ENCODE measurements around the gene GRK3.
"Not testable (repeated sequence)": the region's sequence is repeated elsewhere in the genome, so short reads cannot be mapped to it uniquely, and the experiment has no call there.

Gene GRK3

GRCh38 chr22:25702040-25702439 lies 137.6 kb downstream of the GRK3 start:
- Histone ChIP-seq H3K27ac (ENCODE audit: low read depth, low read length) (no peak overlapping the region), H3K36me3 (ENCODE audit: control insufficient read depth in 1 of 2, insufficient read depth in 2 of 2, low read length in 2 of 2) (no peaks in the 10 kb centered on the region), H3K4me1 (ENCODE audit: control insufficient read depth in 1 of 2, insufficient read depth in 2 of 2, low read length in 2 of 2) (no peaks in the 10 kb centered on the region), H3K9ac (ENCODE audit: low read depth in 1 of 2, low read length in 2 of 2) (no peak overlapping the region), H3K27me3 (ENCODE audit: control insufficient read depth in 1 of 2, insufficient read depth in 2 of 2, low read length in 2 of 2) (no peaks in the 10 kb centered on the region), H3K9me3 (ENCODE audit: control insufficient read depth in 1 of 2, low read length in 2 of 2) (no peaks in the 10 kb centered on the region), H3K4me3 (ENCODE audit: low read depth in 1 of 2, low read length in 2 of 2) (no peak overlapping the region)

- Histone ChIP-seq H3K4me3 (ENCODE audit: low read depth in 1 of 2, low read length in 2 of 2) (no peak overlapping the region), H3K4me1 (ENCODE audit: control insufficient read depth in 1 of 2, insufficient read depth in 2 of 2, low read length in 2 of 2) (no peaks in the 10 kb centered on the region), H3K9me3 (ENCODE audit: control insufficient read depth in 1 of 2, low read length in 2 of 2) (no peaks in the 10 kb centered on the region), H3K27ac (ENCODE audit: low read depth, low read length) (no peak overlapping the region), H3K36me3 (ENCODE audit: control insufficient read depth in 1 of 2, insufficient read depth in 2 of 2, low read length in 2 of 2) (no peaks in the 10 kb centered on the region), H3K9ac (ENCODE audit: low read depth in 1 of 2, low read length in 2 of 2) (no peak overlapping the region), H3K27me3 (ENCODE audit: control insufficient read depth in 1 of 2, insufficient read depth in 2 of 2, low read length in 2 of 2) (no peaks in the 10 kb centered on the region)
Measured at GRCh38 chr22:25702571-25703167, 138.2 kb downstream of the GRK3 start.

- Histone ChIP-seq H3K9ac (ENCODE audit: low read depth in 1 of 2, low read length in 2 of 2) (no peak overlapping the region), H3K27ac (ENCODE audit: low read depth, low read length) (no peak overlapping the region), H3K9me3 (ENCODE audit: control insufficient read depth in 1 of 2, low read length in 2 of 2) (no peaks in the 10 kb centered on the region), H3K36me3 (ENCODE audit: control insufficient read depth in 1 of 2, insufficient read depth in 2 of 2, low read length in 2 of 2) (no peaks in the 10 kb centered on the region), H3K27me3 (ENCODE audit: control insufficient read depth in 1 of 2, insufficient read depth in 2 of 2, low read length in 2 of 2) (no peaks in the 10 kb centered on the region), H3K4me1 (ENCODE audit: control insufficient read depth in 1 of 2, insufficient read depth in 2 of 2, low read length in 2 of 2) (no peaks in the 10 kb centered on the region), H3K4me3 (ENCODE audit: low read depth in 1 of 2, low read length in 2 of 2) (no peak overlapping the region)
Measured at GRCh38 chr22:25704701-25705100, 140.2 kb downstream of the GRK3 start.

DNA sequence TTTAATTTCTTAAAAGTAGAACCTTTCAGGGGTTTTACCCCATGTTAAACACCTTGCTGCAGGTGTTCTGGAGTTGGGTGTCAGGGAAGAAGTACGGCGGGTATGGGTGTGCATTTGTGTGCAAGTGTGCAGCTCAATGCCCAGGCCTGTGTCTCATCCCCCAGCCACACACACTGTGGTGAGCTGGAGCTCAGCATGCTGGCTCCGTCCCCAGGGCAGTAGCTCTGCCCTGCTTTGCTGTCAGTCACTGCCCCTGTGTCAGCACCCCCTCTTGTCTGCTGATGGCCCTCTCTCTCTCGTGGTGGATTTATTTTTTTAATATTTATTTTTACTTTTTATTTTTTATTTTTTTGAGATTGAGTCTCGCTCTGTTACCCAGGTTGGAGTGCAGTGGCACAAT lies 141.7 kb downstream of the GRK3 start:
- Histone ChIP-seq H3K4me3 (ENCODE audit: low read depth in 1 of 2, low read length in 2 of 2) (no peak overlapping the region), H3K9me3 (ENCODE audit: control insufficient read depth in 1 of 2, low read length in 2 of 2) (no peaks in the 10 kb centered on the region), H3K4me1 (ENCODE audit: control insufficient read depth in 1 of 2, insufficient read depth in 2 of 2, low read length in 2 of 2) (no peaks in the 10 kb centered on the region), H3K27ac (ENCODE audit: low read depth, low read length) (no peak overlapping the region), H3K36me3 (ENCODE audit: control insufficient read depth in 1 of 2, insufficient read depth in 2 of 2, low read length in 2 of 2) (no peaks in the 10 kb centered on the region), H3K9ac (ENCODE audit: low read depth in 1 of 2, low read length in 2 of 2) (no peak overlapping the region), H3K27me3 (ENCODE audit: control insufficient read depth in 1 of 2, insufficient read depth in 2 of 2, low read length in 2 of 2) (no peaks in the 10 kb centered on the region)

GRCh38 chr22:25708430-25708829 lies 144.0 kb downstream of the GRK3 start:
- H3K27me3 ChIP-seq (ENCODE audit: control insufficient read depth in 1 of 2, insufficient read depth in 2 of 2, low read length in 2 of 2); H3K36me3 ChIP-seq (ENCODE audit: control insufficient read depth in 1 of 2, insufficient read depth in 2 of 2, low read length in 2 of 2); H3K4me1 ChIP-seq (ENCODE audit: control insufficient read depth in 1 of 2, insufficient read depth in 2 of 2, low read length in 2 of 2); H3K4me3 ChIP-seq (ENCODE audit: low read depth in 1 of 2, low read length in 2 of 2); H3K9ac ChIP-seq (ENCODE audit: low read depth in 1 of 2, low read length in 2 of 2); H3K9me3 ChIP-seq (ENCODE audit: control insufficient read depth in 1 of 2, low read length in 2 of 2); H3K27ac ChIP-seq (ENCODE audit: low read depth, low read length): not testable (repeated sequence)

DNA sequence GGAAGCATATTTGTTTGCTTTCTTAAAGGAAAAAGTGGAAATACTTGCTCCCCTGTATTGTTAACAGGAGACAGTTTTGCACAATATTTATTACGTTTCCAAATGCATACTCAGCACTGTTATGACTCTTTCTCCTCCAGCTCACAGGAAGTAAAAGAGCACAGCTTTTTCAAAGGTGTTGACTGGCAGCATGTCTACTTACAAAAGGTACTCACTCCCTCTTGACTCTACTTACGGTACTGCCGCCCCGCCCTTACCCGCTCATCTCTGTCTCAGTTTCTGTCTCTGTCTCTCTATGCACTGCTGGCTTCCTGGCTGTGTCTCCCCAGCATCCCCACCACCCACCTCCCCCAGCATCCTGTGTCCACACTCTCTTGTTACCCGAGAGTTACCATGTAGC lies 145.3 kb downstream of the GRK3 start:
- no peaks in the 10 kb centered on the region for H3K27me3 ChIP-seq (ENCODE audit: control insufficient read depth in 1 of 2, insufficient read depth in 2 of 2, low read length in 2 of 2)
- H3K36me3 ChIP-seq (ENCODE audit: control insufficient read depth in 1 of 2, insufficient read depth in 2 of 2, low read length in 2 of 2), result no peaks in the 10 kb centered on the region
- H3K9ac ChIP-seq (ENCODE audit: low read depth in 1 of 2, low read length in 2 of 2), result no peak overlapping the region
- no peak overlapping the region for H3K4me3 ChIP-seq (ENCODE audit: low read depth in 1 of 2, low read length in 2 of 2)
- H3K4me1 ChIP-seq (ENCODE audit: control insufficient read depth in 1 of 2, insufficient read depth in 2 of 2, low read length in 2 of 2), result no peaks in the 10 kb centered on the region
- H3K27ac ChIP-seq (ENCODE audit: low read depth, low read length), result no peak overlapping the region
- no peaks in the 10 kb centered on the region for H3K9me3 ChIP-seq (ENCODE audit: control insufficient read depth in 1 of 2, low read length in 2 of 2)

GRCh38 chr22:25710501-25710900 lies 146.0 kb downstream of the GRK3 start:
- no peak overlapping the region for H3K27ac ChIP-seq (ENCODE audit: low read depth, low read length)
- H3K36me3 ChIP-seq (ENCODE audit: control insufficient read depth in 1 of 2, insufficient read depth in 2 of 2, low read length in 2 of 2), result no peaks in the 10 kb centered on the region
- H3K4me3 ChIP-seq (ENCODE audit: low read depth in 1 of 2, low read length in 2 of 2), result no peak overlapping the region
- H3K9me3 ChIP-seq (ENCODE audit: control insufficient read depth in 1 of 2, low read length in 2 of 2), result no peaks in the 10 kb centered on the region
- H3K27me3 ChIP-seq (ENCODE audit: control insufficient read depth in 1 of 2, insufficient read depth in 2 of 2, low read length in 2 of 2), result no peaks in the 10 kb centered on the region
- H3K4me1 ChIP-seq (ENCODE audit: control insufficient read depth in 1 of 2, insufficient read depth in 2 of 2, low read length in 2 of 2), result no peaks in the 10 kb centered on the region
- no peak overlapping the region for H3K9ac ChIP-seq (ENCODE audit: low read depth in 1 of 2, low read length in 2 of 2)

- Histone ChIP-seq H3K36me3 (ENCODE audit: control insufficient read depth in 1 of 2, insufficient read depth in 2 of 2, low read length in 2 of 2) (no peaks in the 10 kb centered on the region), H3K9ac (ENCODE audit: low read depth in 1 of 2, low read length in 2 of 2) (no peak overlapping the region), H3K9me3 (ENCODE audit: control insufficient read depth in 1 of 2, low read length in 2 of 2) (no peaks in the 10 kb centered on the region), H3K4me3 (ENCODE audit: low read depth in 1 of 2, low read length in 2 of 2) (no peak overlapping the region), H3K4me1 (ENCODE audit: control insufficient read depth in 1 of 2, insufficient read depth in 2 of 2, low read length in 2 of 2) (no peaks in the 10 kb centered on the region), H3K27ac (ENCODE audit: low read depth, low read length) (no peak overlapping the region), H3K27me3 (ENCODE audit: control insufficient read depth in 1 of 2, insufficient read depth in 2 of 2, low read length in 2 of 2) (no peaks in the 10 kb centered on the region)
Measured at GRCh38 chr22:25711491-25711890, 147.0 kb downstream of the GRK3 start.

DNA sequence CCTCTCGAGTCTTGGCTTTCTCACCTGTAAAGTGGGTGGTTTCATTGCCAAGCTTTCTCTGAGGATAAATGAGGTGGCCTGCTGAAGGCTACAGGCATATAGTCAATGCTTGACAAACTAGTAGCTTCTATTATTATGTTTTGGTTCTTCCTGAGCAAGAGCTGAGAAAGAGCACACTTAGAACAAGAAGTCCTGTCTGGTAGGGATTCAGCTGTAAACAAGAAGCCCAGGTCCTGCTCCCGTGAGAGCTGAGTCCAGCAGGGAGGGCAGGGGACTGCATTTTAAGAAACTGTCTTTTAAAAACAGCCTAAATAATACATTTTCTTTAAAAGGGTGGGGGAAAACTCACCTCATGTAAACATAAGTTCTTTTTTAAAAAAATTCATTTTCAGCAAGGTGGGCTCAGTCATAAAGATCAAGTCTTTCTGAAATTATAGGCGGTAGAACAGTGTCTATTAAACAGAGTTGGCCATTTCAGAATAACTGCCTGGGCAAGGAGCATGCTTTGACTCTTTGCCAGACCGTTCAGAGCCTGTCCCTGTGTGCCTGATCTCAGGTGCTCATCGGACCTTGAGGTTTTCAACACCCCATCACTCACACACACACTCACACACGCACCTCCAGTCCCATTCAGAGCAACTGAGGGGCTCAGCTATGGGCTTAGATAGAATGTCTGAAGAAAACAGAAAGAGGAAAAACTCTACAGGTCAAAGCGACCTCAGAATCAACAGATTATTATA lies 148.4 kb downstream of the GRK3 start:
- Histone ChIP-seq H3K4me3 (ENCODE audit: low read depth in 1 of 2, low read length in 2 of 2) (no peak overlapping the region), H3K27me3 (ENCODE audit: control insufficient read depth in 1 of 2, insufficient read depth in 2 of 2, low read length in 2 of 2) (no peaks in the 10 kb centered on the region), H3K27ac (ENCODE audit: low read depth, low read length) (no peak overlapping the region), H3K9ac (ENCODE audit: low read depth in 1 of 2, low read length in 2 of 2) (no peak overlapping the region), H3K36me3 (ENCODE audit: control insufficient read depth in 1 of 2, insufficient read depth in 2 of 2, low read length in 2 of 2) (no peaks in the 10 kb centered on the region), H3K4me1 (ENCODE audit: control insufficient read depth in 1 of 2, insufficient read depth in 2 of 2, low read length in 2 of 2) (no peaks in the 10 kb centered on the region), H3K9me3 (ENCODE audit: control insufficient read depth in 1 of 2, low read length in 2 of 2) (no peaks in the 10 kb centered on the region)

- Histone ChIP-seq H3K4me1 (ENCODE audit: control insufficient read depth in 1 of 2, insufficient read depth in 2 of 2, low read length in 2 of 2) (no peaks in the 10 kb centered on the region), H3K27me3 (ENCODE audit: control insufficient read depth in 1 of 2, insufficient read depth in 2 of 2, low read length in 2 of 2) (no peaks in the 10 kb centered on the region), H3K4me3 (ENCODE audit: low read depth in 1 of 2, low read length in 2 of 2) (no peak overlapping the region), H3K27ac (ENCODE audit: low read depth, low read length) (no peak overlapping the region), H3K9ac (ENCODE audit: low read depth in 1 of 2, low read length in 2 of 2) (no peak overlapping the region), H3K36me3 (ENCODE audit: control insufficient read depth in 1 of 2, insufficient read depth in 2 of 2, low read length in 2 of 2) (no peaks in the 10 kb centered on the region), H3K9me3 (ENCODE audit: control insufficient read depth in 1 of 2, low read length in 2 of 2) (no peaks in the 10 kb centered on the region)
Measured at GRCh38 chr22:25714070-25714469, 149.6 kb downstream of the GRK3 start.
